ENCODE measurements around the gene SLC35F3.
A peak's percentile ranks its signal among the peaks of the same experiment; 100 is the strongest.
"Not testable (repeated sequence)": the region's sequence is repeated elsewhere in the genome, so short reads cannot be mapped to it uniquely, and the experiment has no call there.

SLC35F3 gene

DNA sequence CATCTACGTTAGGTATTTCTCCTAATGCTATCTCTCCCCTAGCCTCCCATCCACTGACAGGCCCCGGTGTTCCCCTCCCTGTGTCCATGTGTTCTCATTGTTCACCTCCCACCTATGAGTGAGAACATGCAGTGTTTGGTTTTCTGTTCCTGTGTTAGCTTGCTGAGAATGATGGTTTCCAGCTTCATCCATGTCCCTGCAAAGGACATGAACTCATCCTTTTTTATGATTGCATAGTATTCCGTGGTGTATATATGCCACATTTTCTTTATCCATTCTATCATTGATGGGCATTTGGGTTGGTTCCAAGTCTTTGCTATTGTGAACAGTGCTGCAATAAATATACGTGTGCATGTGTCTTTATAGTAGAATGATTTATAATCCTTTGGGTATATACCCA is 247.9 kb downstream of the SLC35F3 start:
- not testable (repeated sequence) for DNase-seq

DNA sequence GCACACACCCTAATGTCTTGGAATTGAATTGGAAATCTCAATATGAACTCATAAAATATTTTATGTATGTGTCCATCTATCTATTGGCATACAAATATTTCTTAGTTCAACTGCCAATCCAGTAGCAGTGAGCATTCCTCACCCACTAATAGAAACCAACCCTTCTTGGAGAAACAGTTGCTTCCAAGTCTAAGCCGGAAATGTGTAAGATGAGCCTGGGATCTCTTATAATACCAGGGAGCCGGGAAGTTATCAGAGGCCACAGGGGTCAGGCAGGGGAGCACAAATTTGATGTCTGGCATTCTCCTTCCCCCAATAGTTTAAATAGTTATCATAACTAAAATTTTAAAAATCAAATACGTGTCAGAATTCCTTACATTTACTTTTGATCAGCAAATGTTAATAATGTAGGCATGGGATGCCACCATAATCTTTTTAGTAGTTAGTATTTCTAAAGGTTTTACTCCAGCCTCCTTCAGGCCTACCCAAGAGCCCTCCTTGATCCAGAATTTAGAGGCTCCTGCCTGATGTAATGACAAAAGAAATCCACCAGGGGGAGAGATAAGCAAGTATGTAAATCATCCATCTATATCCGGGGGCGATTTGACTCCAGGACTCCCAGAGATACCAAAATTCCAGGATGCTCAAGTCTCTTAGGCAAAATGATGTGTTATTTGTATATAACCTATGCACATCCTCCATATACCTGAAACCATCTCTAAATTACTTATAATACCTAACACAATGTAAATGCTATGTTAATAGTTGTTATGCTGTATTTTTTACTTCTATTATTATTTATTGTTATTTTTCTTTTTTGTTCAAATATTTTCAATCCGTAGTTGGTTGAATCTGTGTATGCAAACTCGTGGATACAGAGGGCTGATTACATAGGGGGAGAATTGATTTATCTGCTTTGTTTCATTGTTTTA is 250.1 kb downstream of the SLC35F3 start:
- peak; percentile 61 for DNase-seq

DNA sequence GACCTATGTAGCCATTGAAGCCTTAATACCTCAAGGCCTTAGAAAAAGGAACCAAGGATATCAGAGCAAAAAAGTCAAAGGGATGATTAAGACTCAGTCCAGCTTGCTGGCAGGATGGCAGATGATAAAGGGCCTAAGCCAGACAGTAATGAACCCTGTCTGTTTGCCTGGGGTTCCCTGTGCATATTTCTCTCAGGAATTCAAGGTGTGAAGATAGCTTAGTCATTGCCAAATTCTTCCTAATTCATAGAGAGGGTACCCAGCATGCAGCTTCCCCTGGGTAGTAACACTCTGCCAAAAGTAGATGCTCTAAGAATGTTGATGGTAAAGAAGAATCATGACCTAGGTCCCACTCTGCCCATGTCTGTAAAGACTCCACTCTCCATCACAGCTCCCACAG is 258.2 kb downstream of the SLC35F3 start:
- no peak for DNase-seq

DNA sequence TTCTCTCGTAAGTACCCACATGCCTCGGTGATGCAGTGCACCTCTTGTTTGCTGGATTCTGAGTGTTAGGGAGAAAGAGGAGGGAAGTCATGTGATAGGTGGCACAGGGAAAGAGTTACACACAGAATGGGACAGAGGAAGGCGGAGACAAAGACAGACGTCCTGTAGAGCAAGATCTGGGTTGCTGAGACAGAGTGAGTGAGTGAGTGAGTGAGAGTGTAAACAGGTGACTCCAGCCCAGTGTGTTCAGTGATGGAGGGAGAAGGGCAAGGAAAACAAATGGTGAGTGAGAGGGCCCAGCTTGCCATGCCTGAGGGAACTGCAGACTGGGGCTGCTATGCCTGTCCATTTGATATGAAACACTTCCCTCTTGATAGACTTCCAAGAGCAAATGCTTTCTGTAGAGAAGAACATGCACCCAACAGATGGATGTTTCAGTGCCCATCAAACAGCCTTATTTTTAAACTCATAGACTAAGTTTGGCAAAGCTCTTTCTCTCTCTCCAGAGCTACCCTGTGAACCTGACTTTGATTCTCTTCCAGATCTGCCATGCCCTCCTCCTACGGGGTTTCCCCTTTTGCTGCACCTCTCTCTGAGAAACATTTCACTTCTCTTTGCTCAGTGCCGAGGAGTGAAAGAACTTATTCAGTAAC is 258.9 kb downstream of the SLC35F3 start:
- DNase-seq, result no peak

DNA sequence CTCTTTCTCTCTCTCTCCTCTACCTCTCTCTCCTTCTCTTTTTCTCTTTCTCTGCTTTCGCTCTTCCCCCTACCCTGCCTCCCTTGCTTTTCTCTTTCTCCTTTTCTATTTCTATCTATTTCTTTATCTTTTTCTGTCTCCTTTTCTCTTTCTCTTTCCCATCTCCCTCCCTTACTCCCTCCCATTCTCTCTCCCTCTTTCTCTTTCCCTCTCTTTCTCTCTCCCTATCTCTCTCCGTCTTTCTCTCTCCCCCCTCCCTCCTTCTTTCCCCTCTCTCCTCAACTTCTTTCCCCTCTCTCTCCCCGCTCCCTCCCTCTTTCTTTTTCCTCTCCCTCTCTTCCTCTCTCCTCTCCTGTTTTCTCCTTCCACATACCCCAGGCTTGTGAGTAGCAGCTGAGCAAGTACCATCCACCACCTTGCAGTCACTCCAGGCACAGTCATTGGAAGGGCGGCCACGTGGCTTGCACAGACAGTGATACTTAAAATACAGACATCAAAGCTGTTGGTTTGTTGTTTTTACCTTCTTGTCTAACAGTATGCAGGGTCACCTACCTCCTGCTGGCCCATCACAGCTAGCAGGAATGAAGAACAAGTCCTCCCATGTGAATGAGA is 259.7 kb downstream of the SLC35F3 start:
- DNase-seq, result no peak

DNA sequence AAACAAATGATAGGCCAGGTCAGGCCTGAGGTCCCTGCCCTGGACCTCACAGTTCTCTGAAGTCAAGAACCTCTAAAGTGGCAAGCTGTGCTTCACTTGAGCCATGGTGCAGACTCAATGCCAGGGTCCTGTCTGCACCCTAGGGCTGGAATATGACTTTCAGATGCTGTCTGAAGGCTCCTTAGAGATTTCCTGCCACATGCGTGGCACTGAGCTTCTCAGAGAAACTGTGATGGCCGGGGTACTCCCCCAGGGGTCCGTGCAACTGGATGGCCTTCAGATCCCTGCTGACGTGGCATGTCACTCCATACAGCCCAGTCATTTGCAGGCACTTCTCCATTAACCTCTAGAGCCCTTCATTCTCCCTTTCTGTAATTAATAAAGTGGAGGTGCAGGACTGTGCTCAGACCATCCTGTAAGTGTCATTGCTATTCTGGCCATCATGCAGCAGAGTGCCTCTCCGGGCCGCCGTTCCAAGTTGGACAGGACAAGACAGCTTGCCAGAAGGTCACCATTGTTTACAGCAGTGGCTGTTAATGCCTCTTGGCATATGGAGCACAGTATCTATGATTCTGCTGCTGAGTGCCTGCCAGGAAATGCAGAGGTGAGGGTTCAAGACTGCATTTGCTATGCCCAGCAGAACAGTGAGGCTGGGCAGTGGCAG is 263.7 kb downstream of the SLC35F3 start:
- DNase-seq, result no peak

DNA sequence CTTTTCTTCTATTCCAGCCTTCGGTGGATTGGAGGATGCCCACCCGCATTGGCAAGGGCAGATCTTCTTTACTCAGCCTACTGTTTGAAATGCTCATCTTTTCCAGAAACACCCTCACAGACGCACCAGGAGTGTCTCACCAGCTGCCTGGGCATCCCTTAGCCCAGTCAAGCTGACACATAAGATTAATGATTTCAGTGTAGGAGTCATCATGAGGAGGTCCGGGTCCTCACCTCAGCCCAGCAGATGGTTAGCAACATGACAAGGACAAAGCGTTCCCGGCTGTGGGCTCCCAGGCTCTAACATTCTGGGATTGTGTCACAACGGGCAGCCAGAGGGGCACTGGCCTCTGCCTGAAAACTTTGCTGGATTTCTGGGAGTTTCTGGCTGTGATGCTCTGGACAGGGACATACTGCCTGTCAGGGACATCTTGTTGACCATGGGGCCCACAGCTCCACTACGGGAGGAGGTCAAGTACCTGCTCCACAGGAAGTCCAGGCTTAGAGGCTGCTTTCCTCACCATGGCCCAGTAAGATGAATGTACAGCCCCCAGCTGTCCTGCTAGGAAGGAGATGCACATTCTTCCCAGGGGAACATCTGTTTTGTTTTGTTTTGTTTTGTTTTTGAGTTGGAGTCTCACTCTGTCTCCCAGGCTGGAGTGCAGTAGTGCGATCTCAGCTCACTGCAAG is 264.8 kb downstream of the SLC35F3 start:
- no peak for DNase-seq

DNA sequence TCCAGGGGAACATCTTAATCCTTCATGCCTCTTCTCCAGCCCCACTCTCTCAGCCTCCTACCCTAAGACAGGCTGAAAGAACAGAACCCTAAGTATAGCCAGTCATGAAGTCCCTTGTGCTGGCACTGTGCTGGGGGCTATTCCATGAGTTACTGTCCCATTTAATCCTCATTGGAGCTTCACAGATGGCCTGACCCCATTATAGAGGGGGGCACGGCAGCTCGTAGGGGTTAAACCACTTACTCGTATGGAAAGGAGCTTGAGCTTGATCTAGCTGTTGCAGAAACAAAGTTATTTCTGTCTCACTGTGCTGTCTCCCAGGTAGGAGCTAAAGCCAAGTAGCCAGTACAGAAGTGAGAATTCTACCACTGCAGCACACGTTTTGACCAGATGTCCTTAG is 265.6 kb downstream of the SLC35F3 start:
- no peak for DNase-seq

DNA sequence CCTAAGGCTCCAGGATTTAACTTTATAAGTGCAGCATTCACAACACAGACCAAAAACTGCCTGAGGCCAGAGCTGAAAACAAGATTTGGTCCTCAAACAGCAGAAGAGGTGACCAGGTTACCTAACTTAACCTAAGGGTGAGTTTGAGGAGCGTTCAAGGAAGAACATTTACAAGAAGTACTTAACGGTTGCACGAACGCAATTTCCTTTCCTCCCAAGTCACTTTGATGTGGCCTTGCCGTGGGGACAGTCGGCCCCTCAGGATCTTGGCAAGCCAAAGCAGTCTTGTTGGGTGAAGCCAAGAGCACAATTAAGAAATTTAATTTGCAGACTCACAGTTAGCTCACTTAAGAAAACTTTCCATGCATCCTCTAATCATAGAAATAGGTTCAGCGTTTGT is 266.1 kb downstream of the SLC35F3 start:
- no peak for DNase-seq

DNA sequence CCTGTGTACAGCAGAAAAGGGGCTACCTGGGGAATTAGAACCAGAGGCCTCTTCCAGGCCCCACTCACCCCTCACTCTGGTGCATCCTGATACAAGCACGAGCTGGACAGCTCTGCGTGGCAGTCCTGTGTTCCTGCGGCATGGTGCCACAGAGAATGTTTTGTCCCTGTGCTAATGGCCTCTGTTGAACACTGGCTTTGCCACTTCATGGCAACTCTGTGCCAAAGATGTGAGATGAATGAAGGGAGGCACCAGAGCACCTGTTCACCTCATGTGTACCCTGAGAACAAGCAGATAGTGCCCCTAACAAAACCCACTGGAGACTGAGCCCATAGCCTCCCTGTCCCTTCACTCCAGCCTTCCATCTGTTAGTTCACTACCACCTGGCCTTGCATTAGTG is 269.5 kb downstream of the SLC35F3 start:
- DNase-seq, result no peak

DNA sequence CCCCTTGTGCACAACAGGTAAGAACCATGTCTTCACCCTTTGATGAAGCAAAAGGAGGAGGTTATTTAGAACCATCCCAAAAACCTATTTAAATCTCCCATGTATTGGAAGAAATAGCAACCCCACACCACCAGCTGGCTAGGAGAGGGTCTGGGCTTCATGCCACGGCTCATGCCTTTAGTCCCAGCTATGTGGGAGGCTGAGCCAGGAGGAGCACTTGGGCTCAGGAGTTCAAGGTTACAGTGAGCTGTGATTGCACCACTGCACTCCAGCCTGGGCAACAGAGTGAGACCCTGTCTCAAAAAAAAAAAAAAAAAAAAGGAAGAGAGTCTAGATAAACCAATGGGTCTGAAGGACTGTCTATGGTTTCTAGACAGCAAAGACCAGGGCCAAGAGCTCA is 270.9 kb downstream of the SLC35F3 start:
- DNase-seq, result no peak

DNA sequence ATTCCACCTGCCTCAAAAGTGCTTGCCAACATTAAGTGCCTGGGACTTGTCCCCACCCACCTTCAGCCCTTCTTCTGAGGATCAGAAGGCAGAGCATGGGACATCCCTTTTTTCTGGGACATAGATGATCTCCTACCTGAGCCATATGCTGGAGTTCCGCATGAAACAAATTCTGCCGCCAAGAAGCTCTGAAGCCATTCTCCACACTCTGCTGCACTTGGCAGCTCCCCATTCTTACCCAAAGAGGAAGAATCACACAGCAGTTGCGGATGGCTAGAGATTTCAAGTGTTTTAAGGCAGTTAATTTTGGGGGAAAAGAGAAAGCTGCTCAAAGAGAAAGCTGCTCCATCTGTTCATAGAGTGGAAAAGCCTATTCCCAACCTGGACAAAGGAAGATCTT is 271.5 kb downstream of the SLC35F3 start:
- DNase-seq, result no peak

DNA sequence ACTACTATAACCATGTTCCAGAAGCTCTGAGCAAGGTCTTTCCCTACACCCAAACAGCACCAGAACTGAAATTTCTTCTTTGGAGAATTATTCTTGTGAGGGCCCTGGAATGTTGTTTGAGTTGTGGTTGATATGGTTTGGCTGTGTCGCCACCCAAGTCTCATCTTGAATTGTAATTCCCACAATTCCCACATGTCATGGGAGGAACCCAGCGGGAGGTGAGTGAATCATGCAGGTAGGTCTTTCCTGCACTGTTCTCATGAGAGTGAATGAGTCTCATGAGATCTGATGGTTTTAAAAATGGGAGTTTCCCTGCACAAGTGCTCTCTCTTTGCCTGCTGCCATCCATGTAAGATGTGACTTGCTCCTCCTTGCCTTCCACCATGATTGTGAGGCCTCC is 272.4 kb downstream of the SLC35F3 start:
- not testable (repeated sequence) for DNase-seq

DNA sequence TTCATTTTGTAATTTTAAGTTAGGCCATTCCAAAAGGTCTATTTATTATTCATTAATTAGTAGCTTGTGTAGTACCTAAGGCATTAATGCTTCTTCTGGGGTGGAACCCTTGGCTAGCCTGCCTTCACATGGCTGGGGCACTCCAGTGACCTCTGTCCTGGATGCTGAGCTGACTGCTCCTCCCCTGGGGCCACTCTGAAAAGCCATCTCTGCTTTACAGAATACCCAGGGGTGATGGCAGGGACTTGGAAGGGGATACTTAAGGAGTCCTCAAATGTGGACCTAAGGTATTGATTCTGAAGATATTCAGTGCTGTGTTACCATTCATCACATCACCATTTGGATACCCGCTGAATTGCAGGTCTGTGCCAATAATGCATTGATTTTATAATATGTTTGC is 281.0 kb downstream of the SLC35F3 start:
- DNase-seq, result no peak

DNA sequence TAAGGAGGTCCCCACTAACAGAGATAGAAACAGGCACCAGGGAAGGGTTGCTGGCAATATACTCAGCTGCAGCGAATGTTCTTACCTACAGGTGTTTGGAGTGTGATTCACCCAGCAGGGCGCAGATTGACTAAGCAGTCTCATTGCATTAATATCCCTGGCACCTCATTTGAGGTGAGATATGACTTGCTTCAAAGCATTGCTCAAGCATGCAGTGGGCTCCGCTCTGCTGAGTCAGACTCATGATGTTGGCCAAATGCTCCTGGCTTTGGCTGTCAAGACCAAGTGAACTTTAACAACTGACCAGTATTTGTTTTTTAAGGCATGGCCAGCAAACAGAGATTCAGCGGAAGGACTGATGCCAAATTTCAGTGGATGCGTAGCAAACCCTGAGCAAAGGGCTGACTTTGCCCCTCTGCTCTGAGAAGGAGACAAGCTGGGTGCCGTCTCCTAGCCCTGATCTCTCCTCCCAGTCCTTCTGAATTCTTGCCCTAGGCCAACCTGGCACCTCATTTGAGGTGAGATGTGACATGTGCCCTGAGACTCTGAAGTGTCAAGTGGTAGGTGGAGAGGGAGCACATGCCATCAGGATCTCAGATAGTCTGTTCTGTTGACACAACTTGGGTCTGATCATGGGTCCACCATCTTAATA is 281.7 kb downstream of the SLC35F3 start:
- DNase-seq, result no peak

DNA sequence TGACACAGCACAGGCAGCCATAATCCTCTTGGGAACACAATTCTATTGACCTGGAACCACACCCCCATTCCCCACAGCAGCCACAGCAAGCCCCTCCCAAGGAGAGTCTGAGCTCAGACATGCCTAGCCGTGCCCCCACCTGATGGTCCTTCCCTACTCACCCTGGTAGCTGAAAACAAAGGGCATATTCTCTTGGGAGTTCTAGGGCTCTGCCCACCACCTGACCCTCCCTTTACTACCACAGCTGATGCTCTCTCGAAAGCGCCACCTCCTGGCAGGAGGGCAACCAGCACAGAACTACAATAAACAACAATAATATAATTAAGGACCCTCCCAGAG is 283.9 kb downstream of the SLC35F3 start:
- no peak for DNase-seq

DNA sequence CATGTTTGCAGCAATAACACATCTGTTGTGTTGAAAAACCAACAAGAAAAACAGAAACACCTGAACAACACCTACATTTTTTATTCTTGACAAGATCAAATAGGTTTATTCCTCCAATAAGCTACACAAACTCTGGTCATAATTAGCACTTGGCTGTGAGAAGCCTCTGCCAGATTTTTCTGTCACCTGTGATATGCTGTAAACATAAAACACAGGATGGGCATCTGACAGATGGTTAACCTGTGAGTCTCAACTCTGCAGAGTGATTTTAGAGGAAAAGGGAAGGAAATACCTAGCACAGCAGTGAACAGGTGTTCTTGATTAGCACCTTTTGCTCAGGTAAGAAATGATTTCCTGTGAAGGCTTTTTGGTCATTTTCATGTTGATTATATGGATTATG is 293.4 kb downstream of the SLC35F3 start:
- DNase-seq, result no peak

DNA sequence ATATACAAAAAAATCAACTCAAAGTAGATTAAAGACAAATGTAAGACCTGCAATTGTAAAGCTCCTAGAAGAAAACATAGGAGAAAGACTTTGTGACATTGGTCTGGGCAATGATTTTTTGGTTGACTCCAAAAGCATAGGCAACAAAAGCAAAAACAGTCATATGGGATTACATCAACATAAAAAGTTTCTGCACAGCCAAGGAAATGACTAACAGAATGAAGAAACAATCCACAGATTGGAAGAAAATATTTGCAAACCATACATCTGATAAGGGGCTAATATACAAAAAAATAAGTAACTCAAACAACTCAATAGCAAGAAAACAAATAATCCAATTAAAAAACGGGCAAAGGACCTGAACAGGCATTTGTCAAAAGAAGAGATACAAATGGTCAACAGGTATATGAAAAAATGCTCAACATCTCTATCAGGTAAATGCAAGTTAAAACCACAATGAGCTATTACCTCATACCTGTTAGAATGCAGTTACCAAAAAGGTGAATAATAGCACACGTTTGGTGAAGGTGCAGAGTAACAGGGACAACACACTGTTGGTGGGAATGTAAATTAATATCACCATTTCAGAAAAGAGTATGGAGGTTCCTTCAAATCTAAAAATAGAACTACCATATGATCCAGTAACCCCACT is 295.1 kb downstream of the SLC35F3 start:
- DNase-seq, result no peak

DNA sequence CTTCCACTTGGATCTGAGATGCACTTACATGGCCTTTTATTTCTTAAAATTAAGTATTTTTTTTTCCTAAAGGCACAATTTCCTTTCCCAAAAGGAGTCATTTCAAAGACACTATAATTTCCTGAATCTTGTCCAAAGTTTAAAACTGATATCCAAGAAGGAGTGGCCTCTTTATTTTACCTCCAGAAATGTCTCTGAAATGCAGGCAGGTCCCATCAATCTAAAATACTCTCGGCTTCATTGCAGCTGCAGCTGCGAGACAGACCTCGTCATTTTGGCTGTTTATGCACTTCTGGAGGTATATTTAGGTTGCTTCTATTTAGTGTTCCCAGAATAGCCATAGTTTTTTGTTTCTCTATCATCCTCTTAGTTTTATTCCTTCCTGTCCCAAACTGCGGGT is 296.1 kb downstream of the SLC35F3 start:
- DNase-seq, result no peak

DNA sequence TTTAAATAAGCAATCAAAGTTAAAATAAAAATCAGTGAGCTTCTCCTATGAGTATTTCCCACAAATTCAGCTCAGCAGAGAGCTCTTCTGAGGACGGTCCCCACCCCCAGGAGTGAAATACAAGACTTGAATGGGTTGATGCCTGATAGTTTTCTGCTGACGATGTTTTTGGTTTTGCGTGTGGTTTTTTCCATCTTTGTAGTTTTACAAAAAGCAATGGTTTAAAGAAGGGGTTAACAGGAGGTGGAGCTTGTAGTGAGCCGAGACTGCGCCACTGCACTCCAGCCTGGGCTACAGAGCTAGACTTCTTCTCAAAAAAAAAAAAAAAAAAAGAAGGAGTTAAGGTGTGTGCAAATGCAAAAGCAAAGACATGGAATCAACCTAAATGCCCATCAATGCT is 297.1 kb downstream of the SLC35F3 start:
- DNase-seq, result no peak

DNA sequence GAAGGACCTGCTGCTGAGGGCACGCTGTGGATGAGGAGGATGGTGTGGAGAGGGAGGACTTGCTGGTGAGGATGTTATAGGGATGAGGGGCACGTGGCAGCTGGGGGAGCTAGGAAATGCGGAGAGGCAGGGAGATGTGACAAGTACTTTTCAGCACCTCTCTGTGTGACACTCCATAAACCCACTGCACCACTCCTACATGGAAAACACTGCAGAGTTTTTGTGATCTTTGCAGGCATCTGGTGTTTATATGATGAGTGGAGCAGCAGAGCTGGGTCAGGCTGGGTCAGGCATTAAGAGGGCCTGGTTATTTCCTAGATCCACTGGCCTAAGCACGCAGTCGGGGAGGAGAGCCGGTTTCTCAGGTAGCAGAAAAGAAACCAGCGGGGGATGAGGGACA is 301.5 kb downstream of the SLC35F3 start:
- DNase-seq, result no peak
